ENCODE results near the gene SMG6.

The SMG6 gene

DNA sequence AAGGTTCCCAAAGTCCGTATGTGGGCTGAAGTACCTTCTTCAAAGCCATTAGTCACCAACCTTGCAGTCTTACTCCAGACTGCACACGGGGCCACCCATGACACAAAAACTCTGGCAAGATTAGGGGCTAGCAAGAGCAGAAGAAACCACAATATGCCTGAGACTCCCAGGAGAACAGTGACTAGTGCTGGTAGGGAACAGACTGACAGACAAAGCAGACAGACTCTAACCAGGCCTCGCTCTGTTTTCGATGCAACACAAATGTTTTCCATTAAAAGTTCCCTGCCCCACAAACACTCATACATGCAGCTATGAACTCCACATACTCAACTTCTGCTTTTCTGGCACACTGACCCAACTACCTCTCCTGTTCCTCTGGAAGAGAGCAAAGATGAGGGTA, 146.5 kb downstream of the SMG6 start:
- Histone ChIP-seq H3K9ac (ENCODE audit: low read length) (no peak overlapping the region), H3K4me3 (ENCODE audit: low read length) (no peak overlapping the region), H2AFZ (ENCODE audit: low read depth, low read length) (no peak overlapping the region), H3K27ac (ENCODE audit: low read length) (no peak overlapping the region), H4K20me1 (ENCODE audit: insufficient read depth, low read length) (no peaks in the 10 kb centered on the region), H3K36me3 (replicated peaks; ENCODE audit: low read depth, low read length) (no peaks in the 10 kb centered on the region), H3K4me2 (ENCODE audit: low read length) (no peak overlapping the region), H3K9me3 (ENCODE audit: insufficient read depth, low read length) (no peaks in the 10 kb centered on the region), H3K79me2 (ENCODE audit: low read length) (no peaks in the 10 kb centered on the region), H3K27me3 (ENCODE audit: low read depth, low read length) (no peaks in the 10 kb centered on the region), H3K4me1 (ENCODE audit: low read length) (no peaks in the 10 kb centered on the region)
- TF ChIP-seq, protein P1, sequence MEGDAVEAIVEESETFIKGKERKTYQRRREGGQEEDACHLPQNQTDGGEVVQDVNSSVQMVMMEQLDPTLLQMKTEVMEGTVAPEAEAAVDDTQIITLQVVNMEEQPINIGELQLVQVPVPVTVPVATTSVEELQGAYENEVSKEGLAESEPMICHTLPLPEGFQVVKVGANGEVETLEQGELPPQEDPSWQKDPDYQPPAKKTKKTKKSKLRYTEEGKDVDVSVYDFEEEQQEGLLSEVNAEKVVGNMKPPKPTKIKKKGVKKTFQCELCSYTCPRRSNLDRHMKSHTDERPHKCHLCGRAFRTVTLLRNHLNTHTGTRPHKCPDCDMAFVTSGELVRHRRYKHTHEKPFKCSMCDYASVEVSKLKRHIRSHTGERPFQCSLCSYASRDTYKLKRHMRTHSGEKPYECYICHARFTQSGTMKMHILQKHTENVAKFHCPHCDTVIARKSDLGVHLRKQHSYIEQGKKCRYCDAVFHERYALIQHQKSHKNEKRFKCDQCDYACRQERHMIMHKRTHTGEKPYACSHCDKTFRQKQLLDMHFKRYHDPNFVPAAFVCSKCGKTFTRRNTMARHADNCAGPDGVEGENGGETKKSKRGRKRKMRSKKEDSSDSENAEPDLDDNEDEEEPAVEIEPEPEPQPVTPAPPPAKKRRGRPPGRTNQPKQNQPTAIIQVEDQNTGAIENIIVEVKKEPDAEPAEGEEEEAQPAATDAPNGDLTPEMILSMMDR (IDR thresholded peaks at IDR 0.05; ENCODE audit: low read depth, low read length) = no peak
- TF ChIP-seq EZH2phosphoT487 (IDR thresholded peaks at IDR 0.05; ENCODE audit: low read depth) = no peak

DNA sequence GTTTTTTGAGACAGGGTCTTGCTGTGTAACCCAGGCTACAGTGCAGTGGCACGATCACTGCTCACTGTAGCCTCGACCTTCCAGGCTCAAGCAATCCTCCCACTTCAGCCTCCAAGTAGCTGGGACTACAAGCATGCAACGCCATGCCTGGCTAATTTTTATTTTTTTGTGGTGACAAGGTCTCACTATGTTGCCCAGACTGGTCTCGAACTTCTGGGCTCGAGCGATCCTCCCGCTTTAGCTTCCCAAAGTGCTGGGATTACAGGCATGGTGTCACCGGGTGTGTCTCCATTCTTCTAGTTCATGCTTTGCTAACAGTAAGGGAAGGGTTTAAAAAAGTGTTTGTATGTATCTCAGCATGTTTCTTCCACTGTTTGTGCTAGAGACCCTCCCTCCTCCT, 146.9 kb downstream of the SMG6 start:
- no peak overlapping the region for H3K27ac ChIP-seq (ENCODE audit: low read length)
- H3K4me2 ChIP-seq (ENCODE audit: low read length) = no peak overlapping the region
- H4K20me1 ChIP-seq (ENCODE audit: insufficient read depth, low read length) = no peaks in the 10 kb centered on the region
- H3K27me3 ChIP-seq (ENCODE audit: low read depth, low read length) = no peaks in the 10 kb centered on the region
- no peak overlapping the region for H3K4me3 ChIP-seq (ENCODE audit: low read length)
- H3K9ac ChIP-seq (ENCODE audit: low read length) = no peak overlapping the region
- TF ChIP-seq, protein P1 (IDR thresholded peaks at IDR 0.05; ENCODE audit: low read depth, low read length) = no peak
- no peak for TF ChIP-seq EZH2phosphoT487 (IDR thresholded peaks at IDR 0.05; ENCODE audit: low read depth)
- H3K9me3 ChIP-seq (ENCODE audit: insufficient read depth, low read length) = no peaks in the 10 kb centered on the region
- H3K36me3 ChIP-seq (replicated peaks; ENCODE audit: low read depth, low read length) = no peaks in the 10 kb centered on the region
- no peaks in the 10 kb centered on the region for H3K79me2 ChIP-seq (ENCODE audit: low read length)
- H2AFZ ChIP-seq (ENCODE audit: low read depth, low read length) = no peak overlapping the region
- no peaks in the 10 kb centered on the region for H3K4me1 ChIP-seq (ENCODE audit: low read length)

DNA sequence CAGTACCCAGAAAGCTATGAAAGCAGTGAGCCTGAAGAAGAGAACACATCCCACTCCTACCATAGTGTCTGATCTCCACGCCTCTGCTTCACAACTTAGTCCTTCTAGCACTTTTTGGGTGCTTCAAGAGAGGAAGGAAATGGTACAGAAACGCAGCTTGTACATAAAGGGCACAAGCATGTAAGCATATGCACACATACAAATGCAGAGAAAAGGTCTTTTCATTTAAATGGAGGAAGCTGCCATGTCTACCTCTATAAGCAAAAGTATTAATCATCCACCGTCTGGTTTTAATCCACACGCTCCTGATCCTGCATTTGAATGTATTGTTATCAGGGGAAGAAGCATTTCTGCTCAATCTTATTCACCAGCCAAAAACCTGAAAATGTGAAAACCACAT, 148.0 kb downstream of the SMG6 start:
- Histone ChIP-seq H3K9ac (ENCODE audit: low read length) (no peak overlapping the region), H4K20me1 (ENCODE audit: insufficient read depth, low read length) (no peaks in the 10 kb centered on the region)

DNA sequence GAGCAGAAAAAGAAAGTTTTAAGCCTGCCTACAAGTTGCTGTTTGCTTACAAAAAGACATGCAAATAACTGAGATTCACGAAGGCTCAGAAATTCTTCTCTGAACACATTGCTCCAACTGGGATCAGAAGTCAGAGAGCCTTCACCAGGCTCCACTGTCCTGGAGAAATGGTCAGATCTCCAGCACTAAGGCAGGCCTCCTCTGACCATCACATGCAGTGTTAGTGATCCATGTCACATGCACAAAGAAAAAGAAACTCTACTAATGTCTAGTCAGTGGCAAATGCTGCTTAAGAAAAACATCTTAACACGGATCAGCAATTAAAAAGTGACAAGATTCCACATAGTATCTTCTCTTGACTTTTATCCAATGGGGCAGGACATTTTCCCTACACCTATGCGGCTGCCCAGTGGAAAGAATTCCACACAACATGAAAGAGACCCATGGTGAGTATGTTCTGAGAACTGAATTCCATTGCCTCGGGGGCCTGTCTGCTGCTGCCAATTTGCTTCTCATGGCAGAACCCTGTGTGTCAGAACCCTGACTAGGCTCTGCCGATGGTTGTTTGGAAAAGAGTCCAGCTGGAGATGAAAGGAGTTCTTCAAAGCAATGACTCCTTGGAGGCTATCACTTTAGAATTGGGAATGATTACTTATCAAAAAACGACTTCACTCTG, 152.1 kb downstream of the SMG6 start:
- TF ChIP-seq, protein P1 (IDR thresholded peaks at IDR 0.05; ENCODE audit: low read depth, low read length) = no peak
- no peak for TF ChIP-seq EZH2phosphoT487 (IDR thresholded peaks at IDR 0.05; ENCODE audit: low read depth)
- no peak overlapping the region for H3K9ac ChIP-seq (ENCODE audit: low read length)
- no peaks in the 10 kb centered on the region for H3K4me1 ChIP-seq (ENCODE audit: low read length)
- no peak overlapping the region for H3K4me2 ChIP-seq (ENCODE audit: low read length)
- H2AFZ ChIP-seq (ENCODE audit: low read depth, low read length) = no peak overlapping the region
- no peaks in the 10 kb centered on the region for H3K36me3 ChIP-seq (replicated peaks; ENCODE audit: low read depth, low read length)
- no peaks in the 10 kb centered on the region for H4K20me1 ChIP-seq (ENCODE audit: insufficient read depth, low read length)
- no peaks in the 10 kb centered on the region for H3K79me2 ChIP-seq (ENCODE audit: low read length)
- H3K27ac ChIP-seq (ENCODE audit: low read length) = no peak overlapping the region
- no peaks in the 10 kb centered on the region for H3K9me3 ChIP-seq (ENCODE audit: insufficient read depth, low read length)
- H3K4me3 ChIP-seq (ENCODE audit: low read length) = no peak overlapping the region
- H3K27me3 ChIP-seq (ENCODE audit: low read depth, low read length) = no peaks in the 10 kb centered on the region

More for the DNA sequence above, 148.0 kb downstream of the SMG6 start:
- no peak for TF ChIP-seq EZH2phosphoT487 (IDR thresholded peaks at IDR 0.05; ENCODE audit: low read depth)
- TF ChIP-seq, protein P1 (IDR thresholded peaks at IDR 0.05; ENCODE audit: low read depth, low read length) = no peak
- H3K9me3 ChIP-seq (ENCODE audit: insufficient read depth, low read length) = no peaks in the 10 kb centered on the region
- H2AFZ ChIP-seq (ENCODE audit: low read depth, low read length) = no peak overlapping the region
- H3K36me3 ChIP-seq (replicated peaks; ENCODE audit: low read depth, low read length) = no peaks in the 10 kb centered on the region
- H3K27ac ChIP-seq (ENCODE audit: low read length) = no peak overlapping the region
- H3K4me3 ChIP-seq (ENCODE audit: low read length) = no peak overlapping the region
- no peaks in the 10 kb centered on the region for H3K79me2 ChIP-seq (ENCODE audit: low read length)
- no peaks in the 10 kb centered on the region for H3K4me1 ChIP-seq (ENCODE audit: low read length)
- H3K27me3 ChIP-seq (ENCODE audit: low read depth, low read length) = no peaks in the 10 kb centered on the region
- H3K4me2 ChIP-seq (ENCODE audit: low read length) = no peak overlapping the region
